Nephron (organoid): ENCODE results near the gene CELF3.

Experiments used
- H3K27ac Mint-ChIP-seq, 3 experiments: 2 replicates each; pipeline ENCODE4 v1.8.0; 2020; ENCODE audit warnings: mixed read lengths in 3 of 3, mild to moderate bottlenecking in 2 of 3, moderate library complexity in 1 of 3
- H3K27me3 Mint-ChIP-seq: 2 replicates; pipeline ENCODE4 v1.8.0; 2021; ENCODE audit warnings: low read depth, mild to moderate bottlenecking, moderate library complexity, mixed read lengths
- H3K36me3 Mint-ChIP-seq: 2 replicates; pipeline ENCODE4 v1.8.0; 2020; ENCODE audit warnings: low read depth, mixed read lengths
- H3K4me1 Mint-ChIP-seq: 2 replicates; pipeline ENCODE4 v1.8.0; 2020; ENCODE audit warnings: mixed read lengths
- H3K4me3 Mint-ChIP-seq, 3 experiments: 2 replicates each; pipeline ENCODE4 v1.8.0; 2020; ENCODE audit warnings: mild to moderate bottlenecking in 3 of 3, mixed read lengths in 3 of 3, moderate library complexity in 2 of 3
- H3K9me3 Mint-ChIP-seq: 2 replicates; pipeline ENCODE4 v1.8.0; 2020; ENCODE audit warnings: mixed read lengths
- CTCF ChIP-seq, 3 experiments: fragments of 200-600 bp; sonication (generic); IDR thresholded peaks; one replicate each; pipeline ENCODE4 v1.5.0; 2021; ENCODE audit warnings: antibody characterized with exemption in 3 of 3; ENCODE audit not compliant: unreplicated experiment in 3 of 3

Gene CELF3

DNA sequence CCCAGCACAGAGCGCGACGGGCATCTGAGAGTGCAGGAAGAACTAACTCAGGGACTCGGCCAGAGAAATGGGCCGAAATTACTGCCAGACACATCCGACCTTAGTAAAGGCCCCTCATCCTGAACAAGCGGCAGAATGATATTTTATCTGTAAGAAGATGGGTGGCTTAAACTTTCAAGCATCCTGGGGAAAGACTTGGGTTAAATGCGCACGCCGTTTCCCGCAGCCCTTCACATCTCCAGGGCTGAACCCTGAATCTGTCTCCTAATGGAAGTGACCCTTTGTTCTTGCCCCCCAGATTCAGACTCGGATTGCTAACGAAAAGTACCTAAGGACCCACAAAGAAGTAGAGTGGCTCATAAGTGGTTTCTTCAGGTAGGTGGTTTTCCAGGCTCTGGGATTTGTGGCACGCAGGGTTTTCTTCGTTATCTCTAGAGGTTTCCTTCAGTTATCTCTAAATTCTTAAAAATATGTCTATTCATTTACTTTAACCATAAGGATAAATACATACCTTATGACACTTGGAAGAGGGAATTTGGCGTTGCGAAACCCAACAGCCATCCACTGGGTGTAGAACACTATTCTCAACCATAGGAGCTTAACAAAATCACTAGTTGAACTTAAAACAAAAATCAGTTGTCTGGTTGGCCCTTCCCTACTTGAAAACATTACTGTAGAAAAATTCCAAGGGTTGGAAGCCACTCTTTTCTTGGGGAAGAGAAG lies 5.3 kb upstream of the CELF3 start:
- no peak for TF ChIP-seq CTCF (IDR thresholded peaks at IDR 0.05; ENCODE audit: unreplicated experiment in 3 of 3)
- peaks cover 90% of the 10 kb centered on the region for H3K27me3 Mint-ChIP-seq
- H3K4me1 Mint-ChIP-seq = peaks cover 30% of the 10 kb centered on the region
- H3K9me3 Mint-ChIP-seq = no peaks in the 10 kb centered on the region
- no peaks in the 10 kb centered on the region for H3K36me3 Mint-ChIP-seq
- H3K27ac Mint-ChIP-seq = no peak overlapping the region
- H3K4me3 Mint-ChIP-seq = peak overlapping the region; percentile 21 to 79 (median 63)

DNA sequence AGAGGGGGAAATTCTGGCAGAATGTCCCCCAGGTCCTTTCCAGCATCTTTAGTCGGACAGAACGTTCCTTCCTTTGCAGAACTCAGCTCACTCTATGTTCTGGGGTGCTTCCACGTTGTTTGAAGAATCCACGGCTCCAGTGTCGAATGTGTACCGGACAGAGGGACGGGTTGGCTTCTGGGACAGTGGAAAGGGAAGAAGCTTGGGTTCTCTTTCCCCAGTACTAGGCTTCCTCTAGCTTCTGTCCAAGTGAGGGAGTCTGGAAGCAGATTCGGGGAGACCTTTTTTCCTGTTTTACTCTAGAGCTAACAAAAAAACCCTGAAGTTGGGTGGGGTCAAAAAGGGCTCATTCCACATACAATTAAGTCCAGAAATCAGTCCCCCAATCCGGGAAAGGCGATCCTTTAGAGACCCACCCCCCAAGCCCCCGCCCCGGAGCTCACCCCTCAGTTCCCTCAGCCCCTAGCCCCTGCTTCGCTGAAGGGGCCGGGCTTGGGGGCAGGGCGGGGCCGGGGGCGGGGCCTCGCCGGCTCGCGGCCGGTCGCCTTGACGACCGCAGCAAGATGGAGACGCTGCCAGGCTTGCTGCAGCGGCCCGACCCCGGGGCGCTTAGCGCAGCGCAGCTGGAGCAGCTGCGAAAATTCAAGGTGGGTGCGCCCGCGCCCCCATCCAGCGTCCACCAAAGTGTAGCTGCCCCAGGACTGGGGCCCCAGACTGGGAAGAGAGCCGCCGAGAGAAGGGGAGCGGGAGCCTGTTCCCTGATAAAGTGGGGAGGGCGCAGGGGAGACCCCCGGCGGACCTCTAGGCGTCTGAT lies 4.6 kb upstream of the CELF3 start, which contains the start of gene RIIAD1:
TSS of gene RIIAD1 (plus strand) at position 549 of the 814 bp plus-strand sequence. CDS start at position 564, 15 bp downstream.
- TF ChIP-seq CTCF (IDR thresholded peaks at IDR 0.05; ENCODE audit: unreplicated experiment in 3 of 3) = no peak
- no peaks in the 10 kb centered on the region for H3K9me3 Mint-ChIP-seq
- H3K27ac Mint-ChIP-seq = peak within 1 kb of the TSS; percentile 4 to 64 (median 25)
- H3K4me3 Mint-ChIP-seq = peak within 1 kb of the TSS; percentile 63 to 79 (median 74)
- H3K4me1 Mint-ChIP-seq = peaks cover 34% of the 10 kb centered on the region
- peaks cover 93% of the 10 kb centered on the region for H3K27me3 Mint-ChIP-seq
- no peaks in the 10 kb centered on the region for H3K36me3 Mint-ChIP-seq

- TF ChIP-seq CTCF (IDR thresholded peaks at IDR 0.05; ENCODE audit: unreplicated experiment in 3 of 3) = no peak
- Mint-ChIP-seq H3K4me1 (peaks cover 34% of the 10 kb centered on the region), H3K4me3 (peak overlapping the region; percentile 62 to 74 (median 71)), H3K36me3 (no peaks in the 10 kb centered on the region), H3K27ac (peak overlapping the region; percentile 4 to 64 (median 25)), H3K27me3 (peaks cover 96% of the 10 kb centered on the region), H3K9me3 (no peaks in the 10 kb centered on the region)
Observed at GRCh38 chr1:151720554-151720953, 4.0 kb upstream of the CELF3 start.

- H3K4me1 Mint-ChIP-seq = peaks cover 34% of the 10 kb centered on the region
- H3K4me3 Mint-ChIP-seq = no peak overlapping the region
- no peak for TF ChIP-seq CTCF (IDR thresholded peaks at IDR 0.05; ENCODE audit: unreplicated experiment in 3 of 3)
- peaks cover 96% of the 10 kb centered on the region for H3K27me3 Mint-ChIP-seq
- H3K27ac Mint-ChIP-seq = peak overlapping the region in 2 of 3 experiments; percentile 25 to 64
- H3K36me3 Mint-ChIP-seq = no peaks in the 10 kb centered on the region
- no peaks in the 10 kb centered on the region for H3K9me3 Mint-ChIP-seq
Observed at GRCh38 chr1:151720125-151720524, 3.5 kb upstream of the CELF3 start.

- Mint-ChIP-seq H3K9me3 (no peaks in the 10 kb centered on the region), H3K4me1 (peaks cover 34% of the 10 kb centered on the region), H3K36me3 (no peaks in the 10 kb centered on the region), H3K27ac (no peak overlapping the region), H3K27me3 (peaks cover 96% of the 10 kb centered on the region), H3K4me3 (peak overlapping the region in 1 of 3 experiments; percentile 9)
- no peak for TF ChIP-seq CTCF (IDR thresholded peaks at IDR 0.05; ENCODE audit: unreplicated experiment in 3 of 3)
Observed at GRCh38 chr1:151718666-151719065, 2.1 kb upstream of the CELF3 start.
